Stimulated activated CD8-positive, alpha-beta memory T cell treated with anti-CD3 and anti-CD28 coated beads, Interleukin-2, amount 100 ng/mL, for 48 hours (primary cell): ENCODE results near the gene STXBP5.

Source experiments
- DNase-seq, 2 donors: peaks; one replicate each; pipeline ENCODE4 v3.0.0-alpha.2; 2020; ENCODE audit warnings: low read depth in 2 of 2

STXBP5 gene

DNA sequence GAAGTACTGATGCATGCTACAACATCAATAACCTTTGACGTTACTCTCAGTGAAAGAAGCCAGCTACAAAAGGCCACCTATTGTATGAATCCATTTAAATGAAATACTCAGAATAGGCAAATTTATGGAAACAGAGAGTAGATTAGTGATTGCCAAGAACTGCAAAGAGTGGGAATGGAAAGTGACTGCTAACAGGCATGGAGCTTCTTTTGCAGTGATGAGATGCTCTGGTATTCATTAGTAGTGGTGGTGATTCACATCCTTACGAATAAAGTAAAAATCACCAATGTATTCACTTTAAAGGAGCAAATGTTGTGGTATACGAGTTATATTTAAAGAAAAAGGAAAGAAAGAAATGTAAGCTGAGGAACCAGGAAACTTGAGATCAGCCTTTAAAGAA, 177.5 kb downstream of the STXBP5 start:
- no peak for DNase-seq

DNA sequence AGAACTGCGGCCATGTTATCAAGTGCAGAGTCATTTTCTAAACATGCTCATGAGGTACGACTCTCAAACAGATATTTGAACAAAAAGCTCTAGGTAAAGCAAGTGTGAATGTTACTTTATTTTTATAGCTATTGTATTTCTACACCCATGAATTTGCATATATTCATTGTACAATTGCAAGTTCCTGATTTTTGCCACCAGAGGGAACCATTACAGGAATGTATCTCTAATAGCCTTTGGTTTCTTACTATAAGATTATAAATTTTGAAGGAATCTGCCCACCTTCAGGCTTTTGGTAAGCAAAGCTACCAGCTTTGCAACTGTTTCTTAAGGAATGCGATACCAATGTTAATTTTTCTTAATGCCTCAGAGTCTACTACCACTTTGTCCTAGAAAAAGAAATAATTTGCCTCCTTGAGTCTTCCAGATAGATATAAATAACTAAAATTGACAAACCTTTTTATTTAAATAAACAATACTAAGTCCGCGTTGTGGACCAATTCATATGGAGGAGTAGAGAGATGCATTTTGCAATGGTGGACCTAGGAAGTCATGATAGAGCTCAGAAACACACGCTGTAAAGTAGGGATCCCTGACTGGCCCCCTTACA, 178.8 kb downstream of the STXBP5 start:
- DNase-seq = no peak

DNA sequence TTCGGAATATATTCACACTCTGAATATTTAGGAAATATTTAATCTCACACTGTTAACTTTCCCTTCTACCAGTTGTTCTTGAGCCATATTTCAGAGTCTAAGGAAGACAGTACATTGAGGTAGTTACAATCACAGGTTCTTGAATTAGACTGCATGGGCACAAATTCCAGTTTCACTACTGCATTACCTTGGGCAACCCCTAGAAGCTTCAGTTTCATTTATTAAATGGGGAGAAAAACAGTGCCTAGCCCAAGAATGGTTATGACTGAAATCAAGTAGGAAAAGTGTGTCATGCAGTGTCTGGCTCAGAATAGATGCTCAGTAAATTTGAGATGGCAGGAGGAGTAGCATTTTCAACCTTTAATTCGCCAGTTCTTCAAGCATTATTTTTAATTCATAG, 179.8 kb downstream of the STXBP5 start:
- DNase-seq = no peak

DNA sequence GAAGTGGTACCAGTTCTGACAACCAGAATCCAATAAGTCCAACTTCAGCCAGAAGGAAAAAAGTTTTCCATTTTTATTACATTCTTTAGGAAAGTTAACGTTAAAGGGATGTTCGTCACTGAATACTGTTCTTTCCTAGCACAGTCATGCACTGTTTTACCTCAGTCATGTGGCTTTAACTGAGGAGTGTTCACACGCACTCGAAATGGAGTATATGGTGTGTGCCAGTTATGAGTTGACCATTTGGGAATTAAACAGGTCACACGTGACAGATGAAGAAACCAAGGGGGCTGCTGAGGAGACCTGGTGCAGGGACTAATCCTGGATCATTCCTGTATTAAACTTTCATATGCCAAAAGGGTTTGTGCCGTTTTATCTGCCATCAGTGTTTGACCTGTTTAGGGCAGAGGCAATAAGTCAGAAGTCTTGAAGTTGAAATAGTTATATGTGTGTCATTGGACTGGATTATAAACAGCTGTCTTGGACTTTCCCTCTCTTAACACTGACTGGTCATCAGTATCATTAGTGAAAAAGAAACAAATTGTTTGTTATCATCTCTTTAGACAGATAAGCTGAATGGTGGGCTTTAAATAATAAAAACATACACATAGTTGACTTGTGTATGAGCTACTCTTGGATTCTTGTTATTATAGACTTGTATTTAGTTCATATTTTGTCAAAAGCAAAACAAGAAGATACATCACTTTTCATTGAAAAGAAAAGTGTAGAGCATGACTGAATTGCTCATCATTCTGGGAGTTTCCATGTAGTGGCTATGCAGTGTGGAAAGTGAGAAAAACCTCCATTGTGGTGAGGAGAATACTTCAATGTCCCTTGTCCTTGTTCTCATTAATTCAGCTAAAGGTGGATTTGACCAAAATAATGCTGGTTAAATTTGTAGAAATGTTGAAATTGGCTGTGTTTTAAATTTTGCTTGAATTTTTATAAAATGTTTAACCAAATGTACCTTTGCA, 180.8 kb downstream of the STXBP5 start:
- DNase-seq = no peak

DNA sequence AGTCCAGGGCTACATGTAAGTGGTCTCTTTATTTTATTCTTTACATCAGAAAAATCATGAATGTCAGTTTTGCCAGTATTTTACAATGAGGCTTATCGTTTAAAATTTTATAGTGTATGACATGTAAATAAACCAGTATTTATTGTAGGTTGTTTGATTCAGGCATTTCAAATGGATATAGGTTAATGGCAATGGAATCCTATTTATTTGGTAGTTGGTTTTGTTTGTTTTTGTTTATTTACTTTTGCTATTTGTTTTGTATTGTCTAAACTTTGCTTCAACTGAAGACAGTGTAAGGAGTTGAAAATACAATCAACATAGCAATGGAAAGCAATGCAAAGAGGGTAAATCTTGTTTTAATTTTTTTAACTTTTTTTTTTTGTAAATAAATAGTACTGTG, 185.2 kb downstream of the STXBP5 start:
- DNase-seq = no peak

DNA sequence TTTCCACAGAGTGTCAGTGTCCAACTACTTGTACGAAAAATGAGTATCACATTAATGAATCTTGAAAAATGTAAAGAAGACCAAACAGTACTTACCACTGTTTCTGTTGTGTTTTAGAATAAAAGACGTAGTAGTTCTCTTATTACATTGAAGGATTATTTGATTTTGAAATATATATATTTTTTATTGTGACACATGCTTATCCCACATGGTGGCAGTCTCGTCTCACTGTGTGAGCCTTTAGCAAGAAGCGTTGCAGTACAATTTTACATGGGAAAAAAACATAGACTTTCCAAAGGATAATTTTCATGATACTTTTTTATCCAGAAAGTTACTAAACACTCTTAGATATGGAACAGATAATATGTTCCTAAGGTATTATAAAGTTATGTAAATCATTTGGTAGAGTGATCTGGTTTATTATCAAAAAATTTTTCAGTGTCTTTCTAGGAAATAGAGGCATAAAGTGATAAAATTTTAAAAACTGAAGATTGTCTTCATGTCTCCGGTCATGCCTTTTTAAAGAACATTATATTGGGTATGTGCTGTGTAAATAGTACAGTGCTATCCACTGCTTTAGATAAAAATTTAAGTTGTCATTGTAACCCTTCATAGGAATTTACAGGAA, 186.8 kb downstream of the STXBP5 start:
- no peak for DNase-seq

DNA sequence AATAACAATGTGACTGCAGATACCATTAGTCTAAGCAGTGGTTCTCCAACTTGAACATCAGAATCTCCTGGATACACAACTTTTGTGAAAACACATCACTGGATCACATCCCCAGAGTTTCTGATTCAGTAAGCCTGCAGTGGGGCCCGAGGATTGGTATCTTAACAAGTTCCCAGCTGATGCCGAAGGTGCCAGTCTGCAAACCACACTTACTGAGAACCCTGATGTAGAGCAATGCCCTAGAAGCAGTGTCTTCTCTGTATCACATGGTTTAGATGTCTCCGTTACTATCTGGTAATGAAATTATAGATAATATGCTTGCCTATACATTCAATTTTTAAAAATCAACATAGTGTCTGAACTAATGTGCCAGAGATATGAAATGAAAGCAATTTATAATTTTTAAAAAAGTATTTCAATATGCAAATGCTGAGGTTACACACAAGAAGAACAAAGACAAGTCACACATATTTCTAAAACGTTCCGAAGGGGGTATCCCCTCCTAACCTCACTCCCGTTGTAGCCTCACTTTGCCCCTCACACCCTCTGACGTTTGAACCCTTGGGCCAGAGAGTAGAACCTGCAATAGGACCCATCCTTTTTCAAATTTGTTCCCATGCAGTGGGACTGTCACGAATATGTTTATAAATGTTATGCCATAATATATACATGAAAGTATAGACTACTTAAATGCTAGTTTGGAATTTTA, 188.9 kb downstream of the STXBP5 start:
- DNase-seq = no peak

DNA sequence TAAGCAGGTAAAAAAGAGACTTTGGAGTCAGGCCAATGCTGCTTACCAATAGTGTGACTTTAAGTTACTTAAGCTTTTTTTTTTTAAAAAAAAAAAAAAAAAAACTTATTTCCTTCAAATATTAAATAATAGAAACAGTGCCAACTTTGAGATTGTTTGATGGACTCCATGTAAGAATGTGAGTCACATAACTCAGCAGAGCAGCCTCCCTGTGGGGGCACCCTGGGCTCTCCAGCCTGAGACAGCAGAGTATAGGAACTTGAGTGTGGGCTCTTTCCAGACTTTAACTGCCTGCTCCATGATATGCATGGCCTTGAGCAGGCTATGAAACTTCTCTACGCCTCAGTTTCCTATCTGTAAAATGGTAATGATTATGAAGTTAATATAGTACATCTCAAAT, 190.9 kb downstream of the STXBP5 start:
- no peak for DNase-seq

DNA sequence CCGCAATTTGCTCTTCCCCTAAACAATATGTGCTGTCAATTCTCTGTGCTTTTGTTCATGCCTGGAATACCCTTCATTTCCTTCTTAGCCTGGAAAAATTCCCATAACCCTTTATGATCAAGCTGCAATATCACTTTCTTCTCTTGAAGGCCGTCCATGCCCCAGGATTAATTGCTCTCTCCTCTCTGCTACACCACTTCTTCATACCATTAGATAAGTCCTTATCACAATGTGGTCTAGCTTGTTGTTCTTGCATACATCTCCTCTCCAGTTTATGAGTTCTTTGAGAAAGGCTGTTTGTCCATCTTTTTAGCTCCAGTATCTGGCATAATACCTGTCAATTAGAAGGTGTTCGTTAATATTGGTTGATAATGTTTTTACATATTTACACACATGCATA, 193.1 kb downstream of the STXBP5 start:
- no peak for DNase-seq

DNA sequence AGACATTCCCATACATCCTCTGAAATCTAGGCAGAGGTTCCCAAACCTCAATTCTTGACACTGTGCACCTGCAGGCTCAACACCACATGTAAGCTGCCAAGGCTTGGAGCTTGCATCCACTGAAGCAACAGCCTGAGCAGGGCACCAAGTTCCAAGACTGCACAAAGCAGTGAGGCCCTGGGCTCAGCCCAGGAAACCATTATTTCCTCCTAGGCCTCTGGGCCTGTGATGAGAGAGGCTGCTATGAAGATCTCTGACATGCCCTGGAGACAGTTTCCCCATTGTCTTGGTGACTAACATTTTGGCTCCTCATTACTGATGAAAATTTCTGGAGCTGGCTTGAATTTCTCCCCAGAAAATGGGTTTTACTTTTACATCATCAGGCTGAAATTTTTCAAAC, 196.8 kb downstream of the STXBP5 start:
- no peak for DNase-seq

DNA sequence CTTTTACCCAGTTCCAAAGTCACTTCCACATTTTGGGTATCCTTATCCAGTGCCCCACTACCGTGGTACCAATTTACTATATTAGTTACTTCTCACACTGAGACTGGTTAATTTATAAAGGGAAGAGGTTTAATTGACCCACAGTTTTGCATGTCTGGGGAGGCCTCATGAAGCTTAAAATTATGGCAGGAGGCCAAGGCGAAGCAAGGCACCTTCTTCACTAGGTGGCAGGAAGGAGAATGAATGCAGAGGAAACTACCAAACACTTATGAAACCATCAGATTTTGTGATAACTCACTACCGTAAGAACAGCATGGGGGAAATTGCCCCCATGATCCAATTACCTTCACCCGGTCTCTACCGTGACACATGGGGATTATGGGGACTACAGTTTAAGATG, 197.6 kb downstream of the STXBP5 start:
- DNase-seq = no peak

DNA sequence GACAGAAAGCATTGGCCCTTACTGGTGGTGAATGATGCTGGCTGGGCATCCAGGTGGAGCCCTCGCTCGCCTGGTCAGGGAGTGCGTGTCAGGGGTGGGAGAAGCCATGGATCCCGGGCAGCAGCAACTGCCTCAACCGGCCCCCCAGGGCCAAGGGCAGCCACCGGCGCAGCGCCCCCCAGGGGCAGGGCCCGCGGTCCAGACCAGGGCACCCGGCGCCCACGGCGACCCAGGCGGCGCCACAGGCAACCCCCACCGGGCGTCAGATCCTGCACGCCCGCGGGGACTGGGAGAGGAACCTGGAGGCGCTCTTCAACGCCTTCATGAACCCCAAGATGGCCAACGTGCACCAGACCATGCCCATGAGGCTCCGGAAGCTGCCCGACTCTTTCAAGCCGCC, 202.6 kb downstream of the STXBP5 start:
- no peak for DNase-seq

DNA sequence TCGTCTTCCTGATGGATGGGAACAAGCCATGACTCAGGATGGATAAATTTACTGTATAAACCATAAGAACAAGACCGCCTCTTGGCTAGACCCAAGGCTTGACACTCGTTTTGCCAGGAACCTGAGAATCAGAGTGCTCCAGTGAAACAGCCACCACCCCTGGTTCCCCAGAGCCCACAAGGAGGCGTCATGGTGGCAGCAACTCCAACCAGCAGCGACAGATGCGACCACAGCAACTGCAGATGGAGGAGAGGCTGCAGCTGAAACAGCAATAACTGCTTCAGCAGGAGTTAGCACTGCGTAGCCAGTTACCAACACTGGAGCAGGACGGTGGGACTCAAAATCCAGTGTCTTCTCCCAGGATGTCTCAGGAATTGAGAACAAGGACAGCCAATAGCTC, 203.4 kb downstream of the STXBP5 start:
- DNase-seq = no peak

DNA sequence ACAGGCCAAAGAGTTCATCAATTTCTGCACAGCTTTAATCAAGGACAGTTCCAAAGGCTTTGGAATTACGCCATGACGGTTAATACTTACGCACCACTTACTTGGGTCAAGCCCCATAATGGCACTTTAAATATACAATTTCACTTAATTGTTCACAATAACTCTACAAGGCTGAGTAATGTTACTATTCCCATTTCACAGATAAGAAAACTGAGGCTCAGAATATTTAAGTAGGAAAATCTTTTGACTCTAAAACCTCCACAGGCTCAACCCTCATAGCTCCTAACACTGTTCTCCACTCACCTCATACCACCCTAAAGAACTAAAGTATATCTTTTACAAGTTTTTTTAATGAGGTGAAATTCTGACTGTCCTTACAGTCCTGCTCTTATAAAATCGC, 212.4 kb downstream of the STXBP5 start:
- no peak for DNase-seq

DNA sequence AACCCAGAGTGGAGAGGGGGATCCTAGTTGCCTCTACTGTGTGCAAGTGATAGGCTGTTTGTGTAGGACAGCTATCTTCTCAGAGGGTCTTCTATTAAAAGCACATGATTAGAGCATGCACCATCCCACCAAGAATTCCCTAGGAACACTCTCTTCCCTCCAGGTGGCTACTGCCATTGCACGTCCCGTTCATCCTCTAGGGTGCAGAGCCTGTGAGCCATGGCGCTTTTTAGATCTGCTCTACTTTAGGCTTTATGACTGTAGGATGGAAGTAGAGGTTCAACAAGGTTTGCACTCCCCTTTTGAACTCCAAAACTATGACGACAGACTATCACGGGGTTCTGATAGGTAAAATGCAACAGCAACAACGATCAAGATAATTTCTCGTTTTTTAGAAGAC, 213.7 kb downstream of the STXBP5 start:
- no peak for DNase-seq

DNA sequence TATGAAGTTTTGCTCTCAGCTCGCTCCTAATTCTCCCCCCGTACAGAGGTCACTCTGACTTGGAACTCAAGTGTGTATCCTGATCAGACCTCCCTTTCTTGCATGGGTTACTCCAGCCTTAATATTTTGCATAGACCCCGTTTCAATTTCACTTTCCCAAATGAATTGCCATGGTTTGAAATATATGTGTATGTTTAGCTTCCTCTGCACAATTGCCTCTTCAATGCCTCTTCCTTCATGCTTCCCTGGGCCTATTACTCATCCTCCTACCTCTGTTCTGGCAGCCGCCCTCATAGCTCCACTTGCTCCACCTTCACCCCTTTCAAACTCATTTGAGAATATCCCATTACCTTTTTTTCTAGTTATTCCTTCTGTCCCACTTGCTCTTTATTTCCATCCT, 214.3 kb downstream of the STXBP5 start:
- DNase-seq = no peak

DNA sequence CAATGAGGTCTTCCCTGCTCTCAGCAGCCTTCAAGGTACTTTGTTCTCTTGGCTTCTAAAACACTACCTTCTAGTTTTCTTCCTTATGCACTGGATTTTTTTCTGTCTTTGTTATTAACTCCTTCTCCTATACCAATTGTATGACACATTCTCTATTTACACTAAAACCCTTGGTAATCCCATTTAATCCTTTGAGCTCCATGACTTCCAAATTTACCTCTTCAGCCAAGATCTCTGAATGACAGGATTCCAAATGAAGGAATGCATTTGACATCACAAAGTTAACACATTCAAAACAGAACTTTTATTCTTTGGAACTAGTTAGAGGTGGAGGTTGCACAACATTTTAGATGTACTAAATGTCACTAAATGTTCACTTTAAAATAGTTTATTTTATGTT, 217.7 kb downstream of the STXBP5 start:
- no peak for DNase-seq

DNA sequence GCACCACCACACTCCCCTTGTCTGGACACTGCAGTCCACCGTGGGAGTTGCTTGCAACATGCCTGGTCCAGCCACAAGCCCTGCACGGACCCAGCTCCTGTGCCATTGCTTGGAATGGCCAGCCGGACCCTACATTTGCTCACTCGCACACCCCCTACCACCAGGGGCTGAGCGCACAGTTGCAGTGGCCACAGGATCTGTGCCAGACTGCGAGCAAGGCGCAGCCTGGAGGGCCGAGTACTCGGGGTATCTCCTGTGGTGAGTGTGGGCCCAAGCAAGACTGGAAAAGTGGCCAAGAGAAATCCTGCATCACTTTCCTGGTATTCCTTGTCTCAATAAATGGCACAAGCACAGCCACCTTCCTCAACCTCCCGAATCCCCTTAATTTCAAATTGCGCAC, 218.9 kb downstream of the STXBP5 start:
- DNase-seq = no peak

DNA sequence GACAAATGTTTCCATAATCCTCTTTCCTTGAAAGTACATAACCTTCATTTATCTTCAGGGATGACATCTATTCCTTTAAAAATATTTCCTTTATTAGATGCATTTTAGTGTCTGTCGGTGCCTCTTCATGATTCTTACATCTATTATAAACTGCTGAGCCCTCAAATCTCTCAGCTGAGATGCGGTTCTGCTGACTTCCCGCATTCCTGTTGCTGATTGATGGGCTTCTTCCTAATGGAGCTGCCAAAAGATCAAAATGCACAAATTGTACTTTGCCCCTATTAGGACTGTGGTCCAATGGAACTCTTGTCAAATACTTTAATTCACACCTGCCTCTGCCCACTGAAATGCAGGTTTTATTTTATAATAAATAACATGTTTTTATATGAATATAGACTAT, 225.6 kb downstream of the STXBP5 start:
- DNase-seq = no peak

DNA sequence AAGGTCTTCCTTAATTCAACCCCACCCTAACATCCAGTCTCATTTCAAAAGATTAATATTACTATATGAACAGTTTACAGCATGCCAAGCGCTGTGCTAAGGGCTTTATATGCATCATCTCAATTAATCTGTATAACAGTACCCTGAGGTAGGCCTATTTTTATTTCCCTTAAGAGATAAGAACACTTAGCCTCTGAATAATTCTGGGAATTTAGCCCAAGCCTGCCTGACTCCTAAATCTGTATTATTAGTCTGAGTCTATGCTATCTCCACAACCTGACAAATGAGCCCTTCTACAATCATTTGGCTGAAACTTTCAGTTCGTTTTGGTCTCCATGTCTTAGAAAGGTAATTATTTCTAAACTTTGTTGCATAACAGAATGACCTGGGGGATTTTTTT, 226.6 kb downstream of the STXBP5 start:
- no peak for DNase-seq

DNA sequence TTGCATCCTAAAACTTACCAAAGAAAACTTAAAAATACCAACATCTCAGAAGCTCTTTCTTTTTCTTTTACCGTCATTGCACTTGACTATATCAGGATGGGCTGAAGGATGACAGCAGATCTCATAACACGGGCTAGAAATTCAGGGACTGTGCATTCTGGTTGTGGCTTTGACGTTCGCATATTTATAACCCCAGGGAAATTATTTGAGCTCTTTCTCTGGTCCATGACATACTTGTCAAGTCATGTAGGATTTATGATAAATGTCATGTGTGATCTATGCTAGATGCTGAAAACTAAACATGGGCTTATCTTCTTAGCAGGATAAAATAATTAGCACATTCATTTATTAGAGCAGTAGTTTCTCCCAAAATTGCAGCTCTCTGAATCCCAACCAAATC, 229.9 kb downstream of the STXBP5 start:
- no peak for DNase-seq

DNA sequence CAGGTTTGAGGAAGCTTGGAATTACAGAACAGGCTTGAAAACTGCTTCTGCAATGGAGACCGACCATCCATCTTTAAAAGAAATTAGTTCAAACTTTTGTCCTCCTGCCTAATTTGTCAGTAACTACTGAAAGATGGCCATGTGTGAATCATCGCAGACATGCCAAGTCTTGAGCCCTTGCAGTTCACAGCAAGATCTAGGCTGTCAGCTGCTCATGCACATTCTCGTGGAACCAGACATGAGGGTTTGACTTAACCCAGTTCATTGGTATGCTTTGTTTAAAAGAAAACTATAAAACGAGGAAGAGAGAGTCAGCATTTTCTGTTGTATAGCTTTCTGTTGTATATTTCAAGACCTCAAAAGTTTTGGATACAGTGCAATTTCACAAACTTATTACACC, 230.3 kb downstream of the STXBP5 start:
- no peak for DNase-seq
